GM19463 (cell line): ENCODE results near the gene MAD1L1.

Source experiments
- ATAC-seq: cut with Tn5 transposase; IDR thresholded peaks from one replicate; pipeline ENCODE4 v1.9.1; 2021; ENCODE audit warnings: mild to moderate bottlenecking, moderate library complexity; ENCODE audit not compliant: unreplicated experiment

The MAD1L1 gene

GRCh38 chr7:2094454-2095045 is 138.2 kb downstream of the MAD1L1 start:
- ATAC-seq: no peak

- no peak for ATAC-seq
These were observed 138.9 kb downstream of the MAD1L1 start for GRCh38 chr7:2093843-2094220.

GRCh38 chr7:2093215-2093842 is 139.4 kb downstream of the MAD1L1 start:
- ATAC-seq: no peak

- no peak for ATAC-seq
These were observed 140.5 kb downstream of the MAD1L1 start for GRCh38 chr7:2092279-2092678.

GRCh38 chr7:2090526-2091520 is 141.9 kb downstream of the MAD1L1 start:
- ATAC-seq: no peak

- ATAC-seq: no peak
These were observed 143.9 kb downstream of the MAD1L1 start for GRCh38 chr7:2088801-2089200.

GRCh38 chr7:2087744-2088143 is 145.0 kb downstream of the MAD1L1 start:
- ATAC-seq: no peak

- ATAC-seq: no peak
These were observed 146.5 kb downstream of the MAD1L1 start for GRCh38 chr7:2086229-2086628.

GRCh38 chr7:2085804-2086203 is 146.9 kb downstream of the MAD1L1 start:
- ATAC-seq: no peak

- no peak for ATAC-seq
These were observed 147.8 kb downstream of the MAD1L1 start for GRCh38 chr7:2084781-2085505.

- no peak for ATAC-seq
These were observed 148.4 kb downstream of the MAD1L1 start for GRCh38 chr7:2084331-2084730.

- ATAC-seq: no peak
These were observed 149.4 kb downstream of the MAD1L1 start for GRCh38 chr7:2083362-2083761.

- ATAC-seq: no peak
These were observed 150.4 kb downstream of the MAD1L1 start for GRCh38 chr7:2082139-2082998.

- no peak for ATAC-seq
These were observed 151.1 kb downstream of the MAD1L1 start for GRCh38 chr7:2081526-2082135.

GRCh38 chr7:2080477-2080876 is 152.3 kb downstream of the MAD1L1 start:
- no peak for ATAC-seq

GRCh38 chr7:2080060-2080387 is 152.7 kb downstream of the MAD1L1 start:
- ATAC-seq: no peak

- ATAC-seq: no peak
These were observed 153.2 kb downstream of the MAD1L1 start for GRCh38 chr7:2079332-2080059.

GRCh38 chr7:2078899-2079298 is 153.8 kb downstream of the MAD1L1 start:
- ATAC-seq: no peak

GRCh38 chr7:2076649-2077064 is 156.1 kb downstream of the MAD1L1 start:
- no peak for ATAC-seq
